ENCODE results near the gene SH3GL2. TPM values are rescaled to one million over a fixed set of nuclear protein-coding genes. Genes with fewer than 3 reads are reported as not detected.

The SH3GL2 gene
- total RNA-seq, 1 experiment from 2014 or later: not detected

DNA sequence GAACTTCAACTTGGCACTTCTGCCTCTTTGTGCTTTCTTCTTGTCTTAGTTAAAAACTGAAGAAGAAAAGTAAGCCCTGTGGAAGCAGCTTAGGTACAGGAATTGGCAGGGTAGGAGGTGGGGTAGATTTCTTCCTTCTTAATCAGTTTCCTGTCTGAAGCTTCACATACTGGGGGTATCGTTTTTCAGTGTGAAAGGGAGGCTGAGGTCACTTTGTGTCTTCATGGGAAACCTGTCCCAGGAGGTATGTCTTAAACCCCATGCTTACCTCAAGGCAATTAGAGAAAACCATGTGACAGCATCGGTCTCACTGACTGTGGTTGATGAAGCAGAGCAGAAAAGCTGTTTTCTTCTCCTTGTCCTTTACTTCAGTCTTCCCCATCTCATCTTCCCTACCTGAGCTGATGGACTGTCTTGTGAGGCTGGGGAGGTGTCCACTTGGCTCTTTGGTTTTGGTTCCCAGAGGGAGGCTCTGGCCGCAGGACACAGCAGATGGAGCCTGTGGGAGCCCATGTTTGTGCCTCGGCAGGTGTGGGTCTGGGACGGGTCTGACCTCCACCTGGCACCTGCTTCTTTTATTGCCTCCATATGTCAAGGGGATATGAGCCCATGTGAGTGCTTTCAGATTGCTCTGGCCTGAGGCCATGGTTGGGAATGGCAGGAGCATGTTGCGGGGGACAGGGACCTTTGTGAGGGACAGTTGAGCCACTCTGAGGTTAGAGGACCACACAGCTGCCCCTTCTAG is 47.0 kb downstream of the SH3GL2 start:
- CTCF ChIA-PET: no interaction called here
- no peaks in the 10 kb centered on the region for H3K4me1 Mint-ChIP-seq (ENCODE audit: insufficient read depth, unreplicated experiment)
- H3K9me3 Mint-ChIP-seq (ENCODE audit: unreplicated experiment): no peaks in the 10 kb centered on the region
- POLR2A ChIA-PET: no interaction called here
- TF ChIP-seq, protein P1, sequence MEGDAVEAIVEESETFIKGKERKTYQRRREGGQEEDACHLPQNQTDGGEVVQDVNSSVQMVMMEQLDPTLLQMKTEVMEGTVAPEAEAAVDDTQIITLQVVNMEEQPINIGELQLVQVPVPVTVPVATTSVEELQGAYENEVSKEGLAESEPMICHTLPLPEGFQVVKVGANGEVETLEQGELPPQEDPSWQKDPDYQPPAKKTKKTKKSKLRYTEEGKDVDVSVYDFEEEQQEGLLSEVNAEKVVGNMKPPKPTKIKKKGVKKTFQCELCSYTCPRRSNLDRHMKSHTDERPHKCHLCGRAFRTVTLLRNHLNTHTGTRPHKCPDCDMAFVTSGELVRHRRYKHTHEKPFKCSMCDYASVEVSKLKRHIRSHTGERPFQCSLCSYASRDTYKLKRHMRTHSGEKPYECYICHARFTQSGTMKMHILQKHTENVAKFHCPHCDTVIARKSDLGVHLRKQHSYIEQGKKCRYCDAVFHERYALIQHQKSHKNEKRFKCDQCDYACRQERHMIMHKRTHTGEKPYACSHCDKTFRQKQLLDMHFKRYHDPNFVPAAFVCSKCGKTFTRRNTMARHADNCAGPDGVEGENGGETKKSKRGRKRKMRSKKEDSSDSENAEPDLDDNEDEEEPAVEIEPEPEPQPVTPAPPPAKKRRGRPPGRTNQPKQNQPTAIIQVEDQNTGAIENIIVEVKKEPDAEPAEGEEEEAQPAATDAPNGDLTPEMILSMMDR (IDR thresholded peaks at IDR 0.05; ENCODE audit: unreplicated experiment): no peak
- H3K27ac Mint-ChIP-seq (ENCODE audit: low read depth, unreplicated experiment): no peak overlapping the region
- H3K27me3 Mint-ChIP-seq (ENCODE audit: insufficient read depth, unreplicated experiment): peaks cover 25% of the 10 kb centered on the region
- no peaks in the 10 kb centered on the region for H3K36me3 Mint-ChIP-seq (ENCODE audit: insufficient read depth, unreplicated experiment)
- intact Hi-C loops (cut with micrococcal nuclease): no loop called here
- no peak overlapping the region for H3K4me3 Mint-ChIP-seq (ENCODE audit: unreplicated experiment)
- DNase-seq (ENCODE audit: unreplicated experiment): no peak
- BruUV-seq (replicated peaks): no TSS peak

DNA sequence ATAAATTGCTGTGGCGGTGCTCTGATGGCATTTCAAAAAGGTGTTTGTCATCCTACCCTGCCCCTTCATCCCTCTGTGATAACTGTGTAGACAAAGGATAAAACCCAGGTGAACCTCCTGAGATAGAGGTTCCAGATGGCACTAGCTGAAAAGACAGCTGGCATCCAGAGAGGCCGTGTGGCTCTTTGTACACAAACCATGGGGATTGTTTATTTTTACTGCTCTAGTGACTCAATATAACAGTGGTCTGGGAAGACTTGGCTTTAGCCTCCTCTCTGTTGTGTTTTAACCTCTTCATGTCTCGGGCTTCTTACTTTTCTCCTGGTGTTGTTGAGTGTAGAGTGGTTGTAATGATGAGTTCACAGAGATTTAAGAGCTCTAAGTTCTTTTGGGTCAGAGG is 48.8 kb downstream of the SH3GL2 start:
- Mint-ChIP-seq H3K4me1 (ENCODE audit: insufficient read depth, unreplicated experiment) (no peaks in the 10 kb centered on the region), H3K4me3 (ENCODE audit: unreplicated experiment) (no peak overlapping the region), H3K9me3 (ENCODE audit: unreplicated experiment) (no peaks in the 10 kb centered on the region), H3K36me3 (ENCODE audit: insufficient read depth, unreplicated experiment) (no peaks in the 10 kb centered on the region), H3K27ac (ENCODE audit: low read depth, unreplicated experiment) (no peak overlapping the region), H3K27me3 (ENCODE audit: insufficient read depth, unreplicated experiment) (peaks cover 14% of the 10 kb centered on the region)
- BruUV-seq (replicated peaks): no TSS peak
- POLR2A ChIA-PET: no interaction called here
- TF ChIP-seq, protein P1 (IDR thresholded peaks at IDR 0.05; ENCODE audit: unreplicated experiment): no peak
- intact Hi-C loops (cut with micrococcal nuclease): no loop called here
- CTCF ChIA-PET: no interaction called here
- DNase-seq (ENCODE audit: unreplicated experiment): no peak

DNA sequence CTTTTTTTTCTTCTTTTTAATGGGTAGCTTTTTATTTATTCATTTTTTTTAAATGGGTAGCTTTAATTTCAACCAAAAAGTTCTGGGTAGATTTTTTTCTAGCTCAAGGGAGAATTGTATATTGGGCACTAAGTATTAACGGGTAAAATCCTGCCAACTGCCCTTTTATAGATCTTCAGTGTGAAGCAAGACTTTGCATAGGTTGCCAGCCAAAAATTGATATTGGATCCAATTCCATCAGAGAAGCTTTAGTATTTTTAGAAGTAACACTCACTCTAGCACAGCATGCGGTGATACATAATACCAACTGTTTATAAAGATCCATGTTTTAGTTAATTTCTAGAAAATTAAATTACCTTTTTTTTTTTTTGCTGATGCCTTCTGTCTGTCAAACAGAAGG is 49.8 kb downstream of the SH3GL2 start:
- no TSS peak for BruUV-seq (replicated peaks)
- Mint-ChIP-seq H3K27me3 (ENCODE audit: insufficient read depth, unreplicated experiment) (peaks cover 4% of the 10 kb centered on the region), H3K9me3 (ENCODE audit: unreplicated experiment) (no peaks in the 10 kb centered on the region), H3K27ac (ENCODE audit: low read depth, unreplicated experiment) (no peak overlapping the region), H3K36me3 (ENCODE audit: insufficient read depth, unreplicated experiment) (no peaks in the 10 kb centered on the region), H3K4me3 (ENCODE audit: unreplicated experiment) (no peak overlapping the region), H3K4me1 (ENCODE audit: insufficient read depth, unreplicated experiment) (no peaks in the 10 kb centered on the region)
- ChIA-PET CTCF (no interaction called here), POLR2A (no interaction called here)
- TF ChIP-seq, protein P1 (IDR thresholded peaks at IDR 0.05; ENCODE audit: unreplicated experiment): no peak
- intact Hi-C loops (cut with micrococcal nuclease): no loop called here
- no peak for DNase-seq (ENCODE audit: unreplicated experiment)

DNA sequence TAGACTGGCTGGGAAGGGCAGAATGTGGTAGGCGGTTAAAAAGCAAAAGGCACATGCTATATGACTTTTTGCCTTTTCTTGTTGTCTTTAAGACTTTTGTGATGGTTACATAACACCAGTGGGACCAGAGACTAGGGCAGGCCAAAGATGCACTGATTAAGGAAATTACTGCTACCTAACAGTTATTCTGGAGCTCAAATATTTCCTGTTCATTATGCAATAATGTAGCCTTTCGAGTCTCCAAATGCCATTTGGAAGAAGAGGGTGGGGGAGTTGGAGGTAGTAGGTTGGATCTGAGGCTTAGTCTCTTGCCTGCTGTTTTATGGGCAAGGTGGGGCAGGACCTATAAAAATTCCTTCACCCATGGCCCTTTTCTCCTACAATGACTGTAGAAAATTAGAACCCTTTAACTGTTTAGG is 51.7 kb downstream of the SH3GL2 start:
- Mint-ChIP-seq H3K4me1 (ENCODE audit: insufficient read depth, unreplicated experiment) (no peaks in the 10 kb centered on the region), H3K27ac (ENCODE audit: low read depth, unreplicated experiment) (no peak overlapping the region), H3K9me3 (ENCODE audit: unreplicated experiment) (no peaks in the 10 kb centered on the region), H3K4me3 (ENCODE audit: unreplicated experiment) (no peak overlapping the region), H3K27me3 (ENCODE audit: insufficient read depth, unreplicated experiment) (no peaks in the 10 kb centered on the region), H3K36me3 (ENCODE audit: insufficient read depth, unreplicated experiment) (no peaks in the 10 kb centered on the region)
- POLR2A ChIA-PET: no interaction called here
- DNase-seq (ENCODE audit: unreplicated experiment): no peak
- TF ChIP-seq, protein P1 (IDR thresholded peaks at IDR 0.05; ENCODE audit: unreplicated experiment): no peak
- CTCF ChIA-PET: no interaction called here
- intact Hi-C loops (cut with micrococcal nuclease): no loop called here
- BruUV-seq (replicated peaks): no TSS peak
